ENCODE results near the gene CMIP.

Gene CMIP

DNA sequence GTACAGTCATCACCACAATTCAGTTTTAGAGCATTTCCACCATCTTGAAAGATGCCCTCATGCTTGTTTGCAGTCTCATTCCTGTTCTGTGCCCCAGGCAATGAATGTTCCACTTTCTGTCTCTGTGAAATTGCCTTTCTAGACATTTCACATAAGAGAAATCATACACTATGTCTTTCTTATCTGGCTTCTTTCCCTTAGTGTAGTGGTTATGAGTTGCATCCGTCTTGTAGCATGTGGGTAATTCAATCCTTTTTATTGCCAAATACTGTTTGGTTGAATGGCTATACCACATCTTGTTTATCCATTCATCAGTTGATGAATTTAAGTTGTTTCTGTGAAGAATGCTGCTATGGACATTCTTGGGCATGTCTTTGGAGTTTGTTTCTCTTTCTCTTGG, 202.0 kb downstream of the CMIP start:
- DNase-seq, result no peak

DNA sequence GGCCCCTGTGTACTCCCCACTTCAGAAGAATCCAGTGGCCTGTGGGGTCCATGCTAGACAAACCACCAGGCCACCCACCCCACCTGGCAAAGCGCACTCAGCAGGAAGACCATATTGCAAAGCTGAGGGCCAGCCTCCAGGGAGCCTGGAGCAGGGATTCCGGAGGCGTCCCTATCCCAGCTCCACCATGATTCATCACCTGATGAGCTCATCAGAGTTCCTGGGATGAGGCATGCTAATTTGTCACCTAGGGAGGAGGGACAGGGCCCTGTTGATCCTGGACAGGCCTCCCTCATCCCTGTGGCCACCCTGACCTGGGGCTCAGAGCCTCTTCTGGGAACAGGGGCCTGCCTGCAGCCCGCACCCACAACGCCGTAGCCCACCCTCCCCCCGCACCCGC, 202.9 kb downstream of the CMIP start:
- no peak for DNase-seq

DNA sequence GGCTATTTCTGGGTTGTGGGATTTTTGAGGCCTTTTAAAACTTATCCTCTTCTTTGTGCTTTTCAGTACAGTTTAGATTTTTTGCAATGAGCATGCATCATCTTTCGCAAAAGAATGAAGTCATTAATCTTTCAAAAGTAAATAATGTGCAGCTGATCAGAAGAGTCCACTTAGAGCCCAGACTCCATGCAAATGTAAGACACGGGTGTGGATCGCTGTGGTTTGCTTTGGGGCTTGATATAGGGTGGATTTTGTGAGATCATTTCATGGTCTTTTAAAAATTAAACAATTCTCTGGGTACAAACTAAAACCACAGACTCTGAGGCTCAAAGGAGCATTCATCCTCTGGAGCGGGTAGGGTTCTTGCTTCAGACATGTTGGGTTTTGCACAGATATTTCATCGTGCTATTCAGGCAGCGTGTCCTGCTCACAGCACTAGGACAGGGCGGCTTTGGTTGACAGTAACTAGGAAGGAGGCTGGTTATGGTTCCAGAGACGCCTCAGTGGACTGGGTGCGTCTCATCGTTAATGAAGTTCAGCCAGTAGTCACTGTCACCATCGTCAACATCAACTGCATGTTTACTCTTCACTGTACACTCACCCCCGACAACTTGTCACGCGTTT, 205.1 kb downstream of the CMIP start:
- DNase-seq, result no peak

- no peak for DNase-seq
These were observed 205.7 kb downstream of the CMIP start for GRCh38 chr16:81650281-81650680.

GRCh38 chr16:81650982-81651562, 206.5 kb downstream of the CMIP start:
- no peak for DNase-seq

GRCh38 chr16:81651758-81652718, 207.4 kb downstream of the CMIP start:
- no peak for DNase-seq

GRCh38 chr16:81652798-81653505, 208.3 kb downstream of the CMIP start:
- DNase-seq, result no peak

DNA sequence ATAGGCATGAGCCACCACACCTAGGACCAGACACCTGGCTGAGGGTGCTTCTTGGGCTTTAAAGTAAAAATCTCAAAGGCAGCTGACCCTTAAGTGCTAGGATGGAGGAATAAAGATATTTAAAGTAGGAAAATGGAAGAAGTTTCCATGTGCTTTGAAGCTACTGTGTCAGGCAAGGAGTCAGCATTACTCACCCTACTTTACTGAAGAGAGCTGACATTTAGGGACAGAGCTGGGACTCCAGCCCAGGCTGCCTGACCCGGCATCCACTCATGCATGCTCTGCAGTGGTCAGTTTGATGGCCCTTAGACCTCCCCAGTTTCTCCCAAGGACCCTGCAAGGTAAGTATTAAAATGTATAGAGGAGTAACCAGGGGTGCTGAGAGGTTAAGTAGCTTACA, 209.7 kb downstream of the CMIP start:
- no peak for DNase-seq

DNA sequence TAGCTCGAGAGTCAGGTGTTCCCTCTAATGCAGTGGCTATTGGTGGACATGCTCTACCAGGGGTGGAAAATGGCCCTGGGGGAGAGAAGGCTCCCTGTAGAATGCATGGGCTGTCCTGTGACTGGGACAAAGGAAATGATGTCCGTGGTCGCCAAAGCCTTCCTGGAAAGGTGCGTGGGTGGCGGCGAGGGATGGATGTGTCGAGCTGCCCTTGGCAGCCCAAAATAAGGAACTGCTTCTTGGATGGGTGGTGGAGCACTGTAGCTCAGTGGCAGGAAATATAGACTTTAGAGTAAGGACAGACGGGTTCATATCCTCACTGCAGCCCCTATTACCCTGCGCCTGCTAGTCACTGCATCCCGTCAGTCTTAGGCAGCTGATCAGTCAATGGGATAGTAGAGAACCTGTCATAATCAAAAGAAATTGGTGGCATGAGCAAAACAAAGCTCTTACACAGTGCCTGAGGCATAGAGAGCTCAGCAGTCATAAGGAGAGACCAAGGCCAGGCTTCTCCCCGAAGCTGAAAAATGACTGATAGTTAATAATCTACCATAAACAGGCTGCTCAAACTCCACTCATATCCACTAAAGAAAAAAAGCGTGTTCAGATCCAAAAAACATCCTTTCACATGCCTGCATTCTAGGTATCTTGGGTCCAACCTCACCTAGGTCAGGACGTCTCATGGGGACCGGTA, 211.0 kb downstream of the CMIP start:
- no peak for DNase-seq

GRCh38 chr16:81657224-81657623, 212.6 kb downstream of the CMIP start:
- no peak for DNase-seq

- DNase-seq, result no peak
These were observed 213.2 kb downstream of the CMIP start for GRCh38 chr16:81657781-81658180.

- DNase-seq, result no peak
These were observed 213.8 kb downstream of the CMIP start for GRCh38 chr16:81658373-81658772.

DNA sequence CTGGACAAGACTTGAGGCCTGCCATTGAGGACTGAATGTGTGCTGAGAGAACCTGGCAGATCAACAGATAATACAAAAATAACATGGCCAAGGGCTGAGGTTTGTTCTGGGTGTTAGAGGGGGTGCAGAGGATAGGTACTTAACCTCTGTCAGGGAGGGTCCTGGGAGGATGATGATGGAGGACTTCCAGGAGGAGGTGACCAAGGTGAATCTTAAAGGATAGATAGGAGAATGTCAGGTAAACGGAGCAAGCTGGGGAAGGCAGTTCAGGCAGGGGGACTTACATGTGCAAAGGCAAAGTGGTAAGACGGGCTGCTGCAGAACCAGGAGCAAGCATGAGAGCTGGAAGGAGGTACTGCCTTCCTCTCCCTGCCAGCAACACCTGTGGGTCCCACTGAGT, 214.6 kb downstream of the CMIP start:
- no peak for DNase-seq

DNA sequence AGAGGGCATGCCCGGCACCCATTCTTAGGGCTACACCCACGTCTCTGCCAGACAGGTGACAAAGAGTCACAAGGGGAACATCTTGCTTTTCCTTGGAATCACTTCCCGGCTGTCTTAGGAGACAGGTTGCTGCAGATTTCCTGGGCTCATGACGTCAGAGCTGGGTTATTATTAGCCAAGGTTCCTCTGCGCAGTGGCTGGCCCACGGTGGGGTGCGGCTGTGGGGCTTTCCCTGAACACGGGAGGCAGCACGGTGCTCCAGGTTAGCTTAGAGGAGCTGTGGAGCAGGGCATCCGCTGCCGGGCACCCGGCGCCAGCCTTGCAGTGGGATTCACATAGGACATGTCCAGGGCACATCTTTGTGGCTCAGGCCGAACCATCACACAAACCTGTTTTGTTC, 216.5 kb downstream of the CMIP start:
- DNase-seq, result no peak

DNA sequence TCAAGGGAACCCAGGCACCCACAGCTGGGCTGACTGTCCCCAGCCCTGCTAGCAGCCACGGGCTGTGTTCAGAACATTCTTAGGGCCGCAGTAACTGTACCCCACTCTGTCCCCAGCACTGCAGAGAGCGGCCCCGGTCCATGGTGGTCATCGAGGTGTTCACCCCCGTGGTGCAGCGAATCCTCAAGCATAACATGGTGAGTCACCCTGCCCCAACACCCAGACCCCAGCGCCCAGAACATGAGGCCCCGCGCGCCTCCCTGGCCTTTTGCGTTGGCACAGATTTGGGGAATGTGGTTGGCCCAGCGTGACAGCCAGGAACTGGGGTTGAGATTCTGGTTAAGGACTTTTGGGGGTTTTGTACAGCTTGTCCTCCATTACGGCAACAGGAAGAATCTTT, 219.5 kb downstream of the CMIP start:
- no peak for DNase-seq

GRCh38 chr16:81665588-81665987, 221.0 kb downstream of the CMIP start:
- no peak for DNase-seq

- DNase-seq, result no peak
These were observed 221.5 kb downstream of the CMIP start for GRCh38 chr16:81666113-81666512.

DNA sequence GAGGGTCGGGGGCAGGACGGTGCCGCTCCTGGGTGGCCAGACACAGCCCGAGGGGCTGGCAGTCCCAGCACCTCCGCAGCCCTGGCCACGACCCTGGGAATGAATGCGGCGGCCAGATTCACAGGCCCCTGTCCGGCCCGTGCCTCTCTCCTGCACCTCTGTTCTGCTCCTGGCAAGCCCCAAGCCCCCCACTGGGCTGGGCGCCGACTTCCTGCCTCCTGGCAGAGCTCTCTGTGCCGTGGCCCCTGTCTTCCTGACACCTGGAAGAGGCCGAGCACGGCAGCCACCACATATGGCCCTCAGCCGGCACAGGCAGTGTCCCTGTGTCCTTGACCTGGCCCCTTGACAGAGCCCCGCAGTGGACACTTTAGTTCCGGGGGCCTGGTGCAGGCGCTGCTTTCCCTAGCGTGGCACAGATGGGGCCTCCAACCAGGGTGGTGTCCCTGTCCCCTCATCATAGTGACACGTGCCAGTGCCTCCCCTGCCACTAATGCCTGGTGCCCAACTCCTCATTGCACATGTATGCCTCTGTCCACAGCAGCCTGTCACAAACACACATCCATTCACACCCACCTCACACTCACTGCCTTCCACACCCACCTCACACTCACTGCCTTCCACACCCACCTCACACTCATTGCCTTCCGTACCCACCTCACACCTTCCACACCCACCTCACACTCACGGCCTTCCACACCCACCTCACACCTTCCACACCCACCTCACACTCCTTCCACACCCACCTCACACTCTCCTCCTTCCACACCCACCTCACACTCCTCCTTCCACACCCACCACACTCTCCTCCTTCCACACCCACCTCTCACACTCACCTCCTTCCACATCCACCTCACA, 223.9 kb downstream of the CMIP start:
- no peak for DNase-seq

DNA sequence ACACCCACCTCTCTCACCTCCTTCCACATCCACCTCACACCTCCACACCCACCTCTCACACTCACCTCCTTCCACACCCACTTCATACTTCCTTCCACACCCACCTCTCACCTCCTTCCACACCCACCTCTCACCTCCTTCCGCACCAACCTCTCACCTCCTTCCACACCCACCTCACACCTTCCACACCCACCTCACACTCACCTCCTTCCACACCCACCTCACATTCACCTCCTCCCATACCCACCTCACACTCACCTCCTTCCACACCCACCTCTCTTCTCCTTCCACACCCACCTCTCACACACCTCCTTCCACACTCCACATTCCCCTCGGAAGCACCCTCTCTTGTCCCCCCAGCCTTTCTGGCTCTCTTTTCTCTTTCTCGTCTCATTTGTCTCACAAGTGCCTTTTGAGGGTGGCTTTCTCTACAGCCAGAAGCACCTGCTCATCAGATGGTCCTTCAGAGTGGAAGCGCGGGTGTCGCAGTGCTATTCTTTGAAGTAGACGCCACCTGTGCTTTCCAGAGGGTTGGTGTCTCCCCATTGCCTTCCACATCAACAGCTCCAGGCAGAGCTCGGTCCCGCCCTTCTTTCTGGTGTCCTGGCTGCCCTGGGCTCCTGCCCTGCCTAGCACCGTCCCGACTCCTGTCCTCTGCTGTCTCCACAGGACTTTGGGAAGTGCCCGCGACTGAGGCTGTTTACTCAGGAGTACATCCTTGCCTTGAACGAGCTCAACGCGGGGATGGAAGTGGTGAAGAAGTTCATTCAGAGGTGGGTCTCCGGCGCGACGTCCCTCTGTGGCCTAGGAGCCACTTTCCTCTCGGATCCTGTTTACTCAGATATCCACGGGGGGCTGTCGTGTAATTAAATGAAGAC, 225.1 kb downstream of the CMIP start:
- DNase-seq, result no peak

GRCh38 chr16:81671738-81672597, 227.4 kb downstream of the CMIP start:
- no peak for DNase-seq

All from activated CD8-positive, alpha-beta memory T cell treated with anti-CD3 and anti-CD28 coated beads, Interleukin-2, amount 50 U/mL, for 48 hours (primary cell).